Activated naive CD8-positive, alpha-beta T cell treated with anti-CD3 and anti-CD28 coated beads, Interleukin-2, amount 50 U/mL, for 16 hours (primary cell): ENCODE data around the gene SHE.
"Not testable (repeated sequence)": the region's sequence is repeated elsewhere in the genome, so short reads cannot be mapped to it uniquely, and the experiment has no call there.

Experiments used
- DNase-seq: peaks from one replicate; pipeline ENCODE4 v3.0.0-alpha.2; 2020; ENCODE audit warnings: low read depth, low spot score

SHE gene

GRCh38 chr1:154514066-154514553 lies 11.9 kb upstream of the SHE start:
- DNase-seq, result no peak

GRCh38 chr1:154512760-154513159 lies 10.5 kb upstream of the SHE start:
- DNase-seq, result no peak

GRCh38 chr1:154503898-154504297 lies 1.7 kb upstream of the SHE start:
- DNase-seq, result no peak

GRCh38 chr1:154502744-154503115 lies 518 bp upstream of the SHE start:
- no peak for DNase-seq

- DNase-seq, result no peak
These were observed 668 bp downstream of the SHE start for GRCh38 chr1:154501423-154502065.

GRCh38 chr1:154500533-154500932 lies 1.7 kb downstream of the SHE start:
- no peak for DNase-seq

- no peak for DNase-seq
These were observed 2.8 kb downstream of the SHE start for GRCh38 chr1:154499446-154499845.

GRCh38 chr1:154497026-154497806 lies 5.0 kb downstream of the SHE start:
- DNase-seq, result no peak

- DNase-seq, result no peak
These were observed 5.8 kb downstream of the SHE start for GRCh38 chr1:154496383-154496782.

GRCh38 chr1:154495496-154496273 lies 6.5 kb downstream of the SHE start:
- DNase-seq, result no peak

- no peak for DNase-seq
These were observed 8.9 kb downstream of the SHE start for GRCh38 chr1:154493276-154493675.

GRCh38 chr1:154492115-154492514 lies 10.1 kb downstream of the SHE start:
- DNase-seq, result no peak

GRCh38 chr1:154490317-154490716 lies 11.9 kb downstream of the SHE start:
- no peak for DNase-seq

- DNase-seq, result no peak
These were observed 12.4 kb downstream of the SHE start for GRCh38 chr1:154489695-154490274.

- DNase-seq, result no peak
These were observed 13.3 kb downstream of the SHE start for GRCh38 chr1:154488922-154489321.

GRCh38 chr1:154486756-154487155 lies 15.5 kb downstream of the SHE start:
- DNase-seq, result not testable (repeated sequence)

GRCh38 chr1:154485910-154486496 lies 16.2 kb downstream of the SHE start:
- DNase-seq, result no peak

GRCh38 chr1:154485106-154485505 lies 17.1 kb downstream of the SHE start:
- no peak for DNase-seq

- no peak for DNase-seq
These were observed 18.0 kb downstream of the SHE start for GRCh38 chr1:154483941-154484803.

GRCh38 chr1:154481053-154481452 lies 21.2 kb downstream of the SHE start:
- no peak for DNase-seq
